GM18526 (cell line): Measurements from ENCODE around the gene THPO.

ENCODE experiments used
- POLR2A ChIP-seq: IDR thresholded peaks from 3 replicates; pipeline ENCODE4 v1.6.1; 2011; ENCODE audit not compliant: insufficient read length; ENCODE audit errors: extremely low read depth

Gene THPO

GRCh38 chr3:184377882-184378445 lies at the start of gene THPO:
TSS of gene THPO (minus strand) at chr3:184378207. CDS start at chr3:184376259, 1,948 bp downstream.
- TF ChIP-seq POLR2A, result no peak

- no peak for TF ChIP-seq POLR2A
These were observed 48.7 kb upstream of the THPO start for GRCh38 chr3:184426691-184427141.

GRCh38 chr3:184423561-184423960 lies 45.6 kb upstream of the THPO start:
- no peak for TF ChIP-seq POLR2A

GRCh38 chr3:184419171-184419570 lies 41.2 kb upstream of the THPO start:
- TF ChIP-seq POLR2A, result no peak

- no peak for TF ChIP-seq POLR2A
These were observed 39.8 kb upstream of the THPO start for GRCh38 chr3:184417619-184418327.

- no peak for TF ChIP-seq POLR2A
These were observed 37.1 kb upstream of the THPO start for GRCh38 chr3:184415203-184415490.

- no peak for TF ChIP-seq POLR2A
These were observed 36.6 kb upstream of the THPO start for GRCh38 chr3:184414418-184415202.

- no peak for TF ChIP-seq POLR2A
These were observed 32.0 kb upstream of the THPO start for GRCh38 chr3:184409946-184410500.

- no peak for TF ChIP-seq POLR2A
These were observed 31.4 kb upstream of the THPO start for GRCh38 chr3:184409331-184409926.

- no peak for TF ChIP-seq POLR2A
These were observed 27.3 kb upstream of the THPO start for GRCh38 chr3:184405075-184406030.

GRCh38 chr3:184399410-184399809 lies 21.4 kb upstream of the THPO start:
- TF ChIP-seq POLR2A, result no peak

GRCh38 chr3:184395320-184395660 lies 17.3 kb upstream of the THPO start:
- TF ChIP-seq POLR2A, result no peak

- TF ChIP-seq POLR2A, result no peak
These were observed 13.3 kb upstream of the THPO start for GRCh38 chr3:184391266-184391665.

GRCh38 chr3:184389935-184390528 lies 12.0 kb upstream of the THPO start:
- no peak for TF ChIP-seq POLR2A

GRCh38 chr3:184389384-184389783 lies 11.4 kb upstream of the THPO start:
- no peak for TF ChIP-seq POLR2A

GRCh38 chr3:184388936-184389230 lies 10.9 kb upstream of the THPO start:
- TF ChIP-seq POLR2A, result no peak
